ENCODE measurements around the gene PLXNA4.

The PLXNA4 gene

DNA sequence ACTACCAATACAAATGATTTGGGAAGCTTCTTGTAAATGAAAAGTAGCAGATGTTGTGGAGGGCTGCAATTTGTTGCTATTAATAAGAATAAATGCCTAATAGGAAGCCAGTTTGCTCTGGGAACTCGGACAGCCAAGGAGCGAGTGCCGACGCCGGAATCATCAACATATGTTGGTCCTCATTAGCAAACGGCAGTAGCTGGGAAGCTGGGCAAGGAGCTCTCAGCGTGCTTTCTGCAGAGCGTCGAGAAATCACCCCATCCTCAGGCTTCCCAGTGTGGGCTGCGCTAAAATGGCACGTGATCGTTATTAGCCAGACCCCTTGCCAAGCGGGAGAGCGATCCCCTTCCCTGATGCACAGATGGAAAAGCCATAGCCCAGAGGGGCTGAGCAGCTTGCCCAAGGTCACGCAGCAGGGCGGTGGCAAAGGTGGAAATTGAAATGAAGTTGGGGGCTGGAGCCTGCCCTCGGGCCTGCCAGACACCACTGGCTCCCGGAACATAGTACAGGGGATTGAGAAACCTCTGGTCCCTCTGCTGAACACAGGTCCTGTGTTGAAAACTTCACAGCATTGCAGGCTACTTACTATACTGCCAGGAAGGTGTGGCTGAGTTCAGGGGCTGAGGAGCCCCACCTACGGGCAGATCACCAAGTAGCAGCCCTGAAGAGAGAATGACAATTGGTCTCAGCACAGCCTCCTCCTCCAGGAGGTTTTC is 326.9 kb downstream of the PLXNA4 start:
- no peak overlapping the region for H3K4me3 Mint-ChIP-seq
- H3K36me3 Mint-ChIP-seq (ENCODE audit: low read depth) = no peaks in the 10 kb centered on the region
- intact Hi-C loops (cut with micrococcal nuclease) = no loop called here
- no peak overlapping the region for H3K27ac Mint-ChIP-seq
- H3K4me1 Mint-ChIP-seq (ENCODE audit: low read depth) = no peaks in the 10 kb centered on the region
- H3K27me3 Mint-ChIP-seq = no peaks in the 10 kb centered on the region
- peaks cover 11% of the 10 kb centered on the region for H3K9me3 Mint-ChIP-seq

DNA sequence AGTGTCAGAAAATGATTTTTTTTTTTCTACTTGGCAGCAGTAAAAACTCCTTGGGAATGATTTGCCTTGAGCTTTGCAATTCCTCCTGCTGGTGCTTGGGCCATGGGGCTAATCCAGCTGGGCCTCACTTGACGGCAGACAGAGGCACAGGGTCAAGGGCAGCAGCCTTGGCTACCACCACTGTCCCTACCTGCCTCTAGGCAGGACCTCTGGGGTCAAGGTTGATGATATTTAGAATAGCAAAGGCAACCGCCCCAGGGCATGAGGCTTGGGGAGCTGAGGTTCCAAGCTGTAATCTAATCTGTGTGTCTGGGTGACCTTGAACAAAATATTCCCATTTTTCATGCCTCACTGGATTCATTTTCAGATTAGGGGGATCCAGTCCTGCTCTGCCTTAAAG is 327.4 kb downstream of the PLXNA4 start:
- peaks cover 11% of the 10 kb centered on the region for H3K9me3 Mint-ChIP-seq
- no peak overlapping the region for H3K4me3 Mint-ChIP-seq
- intact Hi-C loops (cut with micrococcal nuclease) = no loop called here
- H3K27me3 Mint-ChIP-seq = no peaks in the 10 kb centered on the region
- H3K27ac Mint-ChIP-seq = no peak overlapping the region
- H3K4me1 Mint-ChIP-seq (ENCODE audit: low read depth) = no peaks in the 10 kb centered on the region
- H3K36me3 Mint-ChIP-seq (ENCODE audit: low read depth) = no peaks in the 10 kb centered on the region

DNA sequence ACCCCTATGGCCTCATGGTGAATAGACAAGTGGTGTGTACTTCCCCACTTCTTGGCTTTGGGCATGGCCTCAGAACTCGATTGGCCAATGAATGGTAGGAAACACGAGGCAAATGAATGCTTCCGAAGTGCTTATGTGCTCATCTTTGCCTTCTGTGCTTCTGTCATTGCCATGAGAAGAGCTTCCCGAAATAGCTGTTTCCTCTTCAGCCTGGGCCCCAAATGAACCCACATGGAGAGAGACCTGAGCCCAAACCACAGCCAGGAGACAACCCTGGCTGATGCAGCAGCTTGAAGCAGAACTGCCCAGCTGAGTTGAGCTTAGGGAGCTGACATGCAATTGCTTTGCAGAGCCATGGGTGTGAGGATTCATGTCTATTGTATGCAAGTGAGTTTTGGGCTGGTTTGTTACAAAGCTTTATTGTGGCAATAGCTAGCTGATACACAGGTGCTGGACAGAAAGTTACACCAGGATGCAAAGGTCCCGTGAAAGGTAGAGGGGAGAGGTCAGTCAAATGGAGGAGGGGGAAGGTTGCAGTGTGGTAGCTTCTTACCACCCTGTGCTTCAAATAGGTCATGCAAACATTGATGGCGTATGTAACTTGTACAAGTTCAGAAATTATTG is 328.2 kb downstream of the PLXNA4 start:
- H3K4me1 Mint-ChIP-seq (ENCODE audit: low read depth) = no peaks in the 10 kb centered on the region
- intact Hi-C loops (cut with micrococcal nuclease) = no loop called here
- H3K9me3 Mint-ChIP-seq = peaks cover 11% of the 10 kb centered on the region
- no peaks in the 10 kb centered on the region for H3K27me3 Mint-ChIP-seq
- H3K4me3 Mint-ChIP-seq = no peak overlapping the region
- H3K27ac Mint-ChIP-seq = no peak overlapping the region
- H3K36me3 Mint-ChIP-seq (ENCODE audit: low read depth) = no peaks in the 10 kb centered on the region

DNA sequence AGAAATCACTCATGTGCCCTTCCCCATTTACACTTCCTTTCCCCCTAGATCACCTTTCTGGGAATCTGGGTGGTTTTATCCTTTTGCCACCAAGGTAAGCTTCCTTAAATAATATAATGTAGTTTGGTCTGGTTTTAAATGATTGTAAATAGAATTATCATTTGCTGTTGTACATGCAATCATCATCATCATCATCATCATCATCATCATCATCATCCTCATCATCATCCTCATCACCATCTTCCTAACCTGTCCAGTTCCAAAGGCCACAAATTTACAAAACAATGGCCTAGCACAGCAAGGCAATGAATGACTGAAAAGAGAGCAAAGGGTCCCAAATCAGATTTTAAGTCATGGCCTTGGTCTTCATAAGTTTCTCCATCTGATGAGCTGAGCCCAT is 329.7 kb downstream of the PLXNA4 start:
- intact Hi-C loops (cut with micrococcal nuclease) = no loop called here
- H3K9me3 Mint-ChIP-seq = peaks cover 11% of the 10 kb centered on the region
- H3K27ac Mint-ChIP-seq = no peak overlapping the region
- no peaks in the 10 kb centered on the region for H3K4me1 Mint-ChIP-seq (ENCODE audit: low read depth)
- no peak overlapping the region for H3K4me3 Mint-ChIP-seq
- H3K27me3 Mint-ChIP-seq = no peaks in the 10 kb centered on the region
- no peaks in the 10 kb centered on the region for H3K36me3 Mint-ChIP-seq (ENCODE audit: low read depth)

DNA sequence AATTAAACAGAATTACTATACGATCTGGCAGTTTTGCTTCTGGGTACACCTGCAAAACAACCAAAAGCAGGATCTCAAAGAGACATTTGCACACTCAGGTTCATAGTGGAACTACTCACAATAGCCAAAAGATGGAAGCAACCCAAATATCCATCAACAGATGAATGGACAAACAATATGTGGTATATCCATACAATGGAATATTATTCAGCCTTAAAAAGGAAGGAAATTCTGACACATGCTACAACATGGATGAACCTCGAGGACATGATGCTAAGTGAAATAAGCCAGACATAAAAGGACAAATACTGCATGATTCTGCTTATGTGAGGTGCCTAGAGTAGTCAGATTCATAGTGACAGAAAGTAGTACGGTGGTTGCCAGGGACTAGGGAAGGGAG is 330.7 kb downstream of the PLXNA4 start:
- Mint-ChIP-seq H3K27me3 (no peaks in the 10 kb centered on the region), H3K36me3 (ENCODE audit: low read depth) (no peaks in the 10 kb centered on the region), H3K27ac (no peak overlapping the region), H3K9me3 (peaks cover 11% of the 10 kb centered on the region), H3K4me1 (ENCODE audit: low read depth) (no peaks in the 10 kb centered on the region), H3K4me3 (no peak overlapping the region)
- intact Hi-C loops (cut with micrococcal nuclease) = no loop called here

GRCh38 chr7:132244903-132245480 is 331.3 kb downstream of the PLXNA4 start:
- no peaks in the 10 kb centered on the region for H3K4me1 Mint-ChIP-seq (ENCODE audit: low read depth)
- no peak overlapping the region for H3K27ac Mint-ChIP-seq
- intact Hi-C loops (cut with micrococcal nuclease) = no loop called here

DNA sequence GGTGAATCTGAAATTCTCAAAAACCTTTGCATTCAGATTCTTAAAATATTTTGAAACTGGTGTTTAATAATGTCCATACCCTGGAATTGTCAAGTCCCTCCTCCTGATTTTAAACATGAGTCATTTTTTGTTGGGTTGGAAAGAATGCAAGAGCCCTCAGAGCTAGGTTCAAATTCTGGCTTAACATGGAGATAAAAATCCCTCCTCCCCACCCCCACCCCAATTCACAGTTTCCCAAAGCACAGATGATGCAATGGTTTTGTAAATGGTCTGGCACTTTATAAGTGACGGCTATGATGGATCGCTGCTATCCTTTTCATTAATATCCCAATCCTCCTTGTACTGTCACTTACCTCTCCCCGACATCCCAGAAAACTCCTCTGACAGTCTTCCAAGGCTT is 332.8 kb downstream of the PLXNA4 start:
- intact Hi-C loops (cut with micrococcal nuclease) = no loop called here
- Mint-ChIP-seq H3K27me3 (no peaks in the 10 kb centered on the region), H3K4me1 (ENCODE audit: low read depth) (no peaks in the 10 kb centered on the region), H3K27ac (no peak overlapping the region), H3K4me3 (no peak overlapping the region), H3K36me3 (ENCODE audit: low read depth) (no peaks in the 10 kb centered on the region), H3K9me3 (peaks cover 11% of the 10 kb centered on the region)

More at GRCh38 chr7:132244903-132245480, 331.3 kb downstream of the PLXNA4 start:
- H3K4me3 Mint-ChIP-seq = no peak overlapping the region
- H3K36me3 Mint-ChIP-seq (ENCODE audit: low read depth) = no peaks in the 10 kb centered on the region
- H3K9me3 Mint-ChIP-seq = peaks cover 11% of the 10 kb centered on the region
- H3K27me3 Mint-ChIP-seq = no peaks in the 10 kb centered on the region

DNA sequence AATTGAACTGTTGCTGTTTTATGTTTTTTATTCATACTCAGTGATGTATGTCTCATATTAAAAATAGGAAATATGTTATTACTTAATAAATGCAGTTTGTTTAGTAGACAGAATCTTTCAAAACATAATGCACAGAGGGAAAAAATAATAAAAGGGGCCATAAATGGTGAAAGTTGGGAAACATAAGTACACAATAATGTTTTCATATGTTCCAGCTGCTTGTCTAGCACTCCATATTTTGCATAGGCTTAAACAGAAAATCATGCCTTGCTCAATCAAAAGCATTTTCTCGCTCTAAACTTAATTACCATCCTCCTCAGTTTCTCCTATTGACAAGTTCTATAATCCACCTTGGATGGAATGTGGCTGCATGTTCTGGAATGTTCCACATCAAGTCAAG is 333.2 kb downstream of the PLXNA4 start:
- Mint-ChIP-seq H3K9me3 (peaks cover 11% of the 10 kb centered on the region), H3K27me3 (no peaks in the 10 kb centered on the region), H3K4me3 (no peak overlapping the region), H3K4me1 (ENCODE audit: low read depth) (no peaks in the 10 kb centered on the region), H3K27ac (no peak overlapping the region), H3K36me3 (ENCODE audit: low read depth) (no peaks in the 10 kb centered on the region)
- intact Hi-C loops (cut with micrococcal nuclease) = no loop called here

GRCh38 chr7:132242192-132242812 is 334.0 kb downstream of the PLXNA4 start:
- intact Hi-C loops (cut with micrococcal nuclease) = no loop called here
- Mint-ChIP-seq H3K36me3 (ENCODE audit: low read depth) (no peaks in the 10 kb centered on the region), H3K9me3 (peaks cover 11% of the 10 kb centered on the region)

GRCh38 chr7:132240821-132241422 is 335.3 kb downstream of the PLXNA4 start:
- Mint-ChIP-seq H3K27ac (no peak overlapping the region), H3K27me3 (no peaks in the 10 kb centered on the region), H3K36me3 (ENCODE audit: low read depth) (no peaks in the 10 kb centered on the region), H3K9me3 (peaks cover 9% of the 10 kb centered on the region), H3K4me3 (no peak overlapping the region), H3K4me1 (ENCODE audit: low read depth) (no peaks in the 10 kb centered on the region)
- intact Hi-C loops (cut with micrococcal nuclease) = no loop called here

More at GRCh38 chr7:132242192-132242812, 334.0 kb downstream of the PLXNA4 start:
- H3K4me1 Mint-ChIP-seq (ENCODE audit: low read depth) = no peaks in the 10 kb centered on the region
- H3K27ac Mint-ChIP-seq = no peak overlapping the region
- H3K27me3 Mint-ChIP-seq = no peaks in the 10 kb centered on the region
- no peak overlapping the region for H3K4me3 Mint-ChIP-seq

- intact Hi-C loops (cut with micrococcal nuclease) = no loop called here
- Mint-ChIP-seq H3K4me1 (ENCODE audit: low read depth) (no peaks in the 10 kb centered on the region), H3K27me3 (no peaks in the 10 kb centered on the region), H3K9me3 (peaks cover 3% of the 10 kb centered on the region), H3K27ac (no peak overlapping the region), H3K36me3 (ENCODE audit: low read depth) (no peaks in the 10 kb centered on the region), H3K4me3 (no peak overlapping the region)
Measured at GRCh38 chr7:132240262-132240661, 336.0 kb downstream of the PLXNA4 start.

GRCh38 chr7:132239422-132239994 is 336.8 kb downstream of the PLXNA4 start:
- no peaks in the 10 kb centered on the region for H3K27me3 Mint-ChIP-seq
- no peaks in the 10 kb centered on the region for H3K9me3 Mint-ChIP-seq
- intact Hi-C loops (cut with micrococcal nuclease) = no loop called here
- no peak overlapping the region for H3K4me3 Mint-ChIP-seq
- no peaks in the 10 kb centered on the region for H3K4me1 Mint-ChIP-seq (ENCODE audit: low read depth)
- H3K27ac Mint-ChIP-seq = no peak overlapping the region
- no peaks in the 10 kb centered on the region for H3K36me3 Mint-ChIP-seq (ENCODE audit: low read depth)

- intact Hi-C loops (cut with micrococcal nuclease) = no loop called here
- Mint-ChIP-seq H3K36me3 (ENCODE audit: low read depth) (no peaks in the 10 kb centered on the region), H3K4me3 (no peak overlapping the region), H3K9me3 (no peaks in the 10 kb centered on the region), H3K4me1 (ENCODE audit: low read depth) (no peaks in the 10 kb centered on the region), H3K27me3 (peaks cover 2% of the 10 kb centered on the region), H3K27ac (no peak overlapping the region)
Measured at GRCh38 chr7:132234711-132235110, 341.6 kb downstream of the PLXNA4 start.

- no peaks in the 10 kb centered on the region for H3K9me3 Mint-ChIP-seq
- no peak overlapping the region for H3K27ac Mint-ChIP-seq
- H3K36me3 Mint-ChIP-seq (ENCODE audit: low read depth) = no peaks in the 10 kb centered on the region
- no peak overlapping the region for H3K4me3 Mint-ChIP-seq
- no peaks in the 10 kb centered on the region for H3K4me1 Mint-ChIP-seq (ENCODE audit: low read depth)
- intact Hi-C loops (cut with micrococcal nuclease) = no loop called here
- H3K27me3 Mint-ChIP-seq = peaks cover 2% of the 10 kb centered on the region
Measured at GRCh38 chr7:132232406-132232805, 343.9 kb downstream of the PLXNA4 start.
